ENCODE data around the gene ATP1A4.

- TF ChIP-seq FOXJ3 (CRISPR knock-in tag; IDR thresholded peaks at IDR 0.05) (no peak), ZNF699 (CRISPR knock-in tag; IDR thresholded peaks at IDR 0.05; ENCODE audit: insufficient replicate concordance) (no peak), SMC3 (conservative IDR thresholded peaks at IDR 0.05; ENCODE audit: insufficient read depth, low read depth, low read length) (no peak), TARDBP (IDR thresholded peaks at IDR 0.05) (no peak), ILK (tag; IDR thresholded peaks at IDR 0.05; ENCODE audit: borderline replicate concordance, low read depth) (no peak)
- TF ChIP-seq, protein P1, sequence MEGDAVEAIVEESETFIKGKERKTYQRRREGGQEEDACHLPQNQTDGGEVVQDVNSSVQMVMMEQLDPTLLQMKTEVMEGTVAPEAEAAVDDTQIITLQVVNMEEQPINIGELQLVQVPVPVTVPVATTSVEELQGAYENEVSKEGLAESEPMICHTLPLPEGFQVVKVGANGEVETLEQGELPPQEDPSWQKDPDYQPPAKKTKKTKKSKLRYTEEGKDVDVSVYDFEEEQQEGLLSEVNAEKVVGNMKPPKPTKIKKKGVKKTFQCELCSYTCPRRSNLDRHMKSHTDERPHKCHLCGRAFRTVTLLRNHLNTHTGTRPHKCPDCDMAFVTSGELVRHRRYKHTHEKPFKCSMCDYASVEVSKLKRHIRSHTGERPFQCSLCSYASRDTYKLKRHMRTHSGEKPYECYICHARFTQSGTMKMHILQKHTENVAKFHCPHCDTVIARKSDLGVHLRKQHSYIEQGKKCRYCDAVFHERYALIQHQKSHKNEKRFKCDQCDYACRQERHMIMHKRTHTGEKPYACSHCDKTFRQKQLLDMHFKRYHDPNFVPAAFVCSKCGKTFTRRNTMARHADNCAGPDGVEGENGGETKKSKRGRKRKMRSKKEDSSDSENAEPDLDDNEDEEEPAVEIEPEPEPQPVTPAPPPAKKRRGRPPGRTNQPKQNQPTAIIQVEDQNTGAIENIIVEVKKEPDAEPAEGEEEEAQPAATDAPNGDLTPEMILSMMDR (IDR thresholded peaks at IDR 0.05 in 2 of 3, conservative IDR thresholded peaks at IDR 0.05 in 1 of 3; ENCODE audit: insufficient read depth in 2 of 3, low read depth in 1 of 3, low read length in 3 of 3) = no peak
Measured at GRCh38 chr1:160149233-160149632, 2.2 kb upstream of the ATP1A4 start.

Data from K562 (cell line).